Measurements from ENCODE around the gene MED13L.

The MED13L gene

GRCh38 chr12:116177017-116177416 lies 100.5 kb downstream of the MED13L start:
- H3K4me3 ChIP-seq (ENCODE audit: low read depth, low read length), result no peak overlapping the region
- no peak for TF ChIP-seq CTCF (IDR thresholded peaks at IDR 0.05; ENCODE audit: borderline replicate concordance, insufficient read depth, low read depth, low read length)

- TF ChIP-seq CTCF (IDR thresholded peaks at IDR 0.05; ENCODE audit: borderline replicate concordance, insufficient read depth, low read depth, low read length), result no peak
- no peak overlapping the region for H3K4me3 ChIP-seq (ENCODE audit: low read depth, low read length)
Measured at GRCh38 chr12:116174904-116175303, 102.6 kb downstream of the MED13L start.

- H3K4me3 ChIP-seq (ENCODE audit: low read depth, low read length), result no peak overlapping the region
- no peak for TF ChIP-seq CTCF (IDR thresholded peaks at IDR 0.05; ENCODE audit: borderline replicate concordance, insufficient read depth, low read depth, low read length)
Measured at GRCh38 chr12:116174006-116174405, 103.5 kb downstream of the MED13L start.

GRCh38 chr12:116172224-116172849 lies 105.2 kb downstream of the MED13L start:
- TF ChIP-seq CTCF (IDR thresholded peaks at IDR 0.05; ENCODE audit: borderline replicate concordance, insufficient read depth, low read depth, low read length), result no peak
- H3K4me3 ChIP-seq (ENCODE audit: low read depth, low read length), result peak overlapping the region; percentile 40

- H3K4me3 ChIP-seq (ENCODE audit: low read depth, low read length), result no peak overlapping the region
- no peak for TF ChIP-seq CTCF (IDR thresholded peaks at IDR 0.05; ENCODE audit: borderline replicate concordance, insufficient read depth, low read depth, low read length)
Measured at GRCh38 chr12:116171549-116171948, 105.9 kb downstream of the MED13L start.

GRCh38 chr12:116169071-116169470 lies 108.4 kb downstream of the MED13L start:
- TF ChIP-seq CTCF (IDR thresholded peaks at IDR 0.05; ENCODE audit: borderline replicate concordance, insufficient read depth, low read depth, low read length), result no peak
- H3K4me3 ChIP-seq (ENCODE audit: low read depth, low read length), result no peak overlapping the region

GRCh38 chr12:116166306-116166705 lies 111.2 kb downstream of the MED13L start:
- no peak for TF ChIP-seq CTCF (IDR thresholded peaks at IDR 0.05; ENCODE audit: borderline replicate concordance, insufficient read depth, low read depth, low read length)
- H3K4me3 ChIP-seq (ENCODE audit: low read depth, low read length), result no peak overlapping the region
